HG02973 (cell line): ENCODE results near the gene ZNF576.
"Not testable (repeated sequence)": the region's sequence is repeated elsewhere in the genome, so short reads cannot be mapped to it uniquely, and the experiment has no call there.

ENCODE experiments used
- ATAC-seq: cut with Tn5 transposase; IDR thresholded peaks from one replicate; pipeline ENCODE4 v1.9.1; 2021; ENCODE audit warnings: moderate library complexity; ENCODE audit not compliant: unreplicated experiment

Gene ZNF576

DNA sequence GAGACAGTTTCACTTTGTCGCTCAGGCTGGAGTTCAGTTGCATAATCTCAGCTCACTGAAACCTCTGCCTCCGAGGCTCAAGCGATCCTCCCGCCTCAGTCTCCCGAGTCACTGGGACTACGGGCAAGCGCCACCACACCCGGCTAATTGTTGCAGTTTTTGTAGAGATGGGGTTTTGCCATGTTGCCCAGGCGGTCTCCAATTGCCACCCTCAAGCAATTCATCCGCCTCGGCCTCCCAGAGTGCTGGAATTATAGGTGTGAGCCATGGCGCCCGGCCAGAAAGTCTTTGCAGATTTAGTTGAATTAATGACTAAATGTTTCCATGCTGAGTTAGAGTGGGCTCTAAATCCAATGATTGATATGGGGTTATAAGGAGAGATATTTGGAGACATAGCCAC is 47.8 kb downstream of the ZNF576 start:
- no peak for ATAC-seq

DNA sequence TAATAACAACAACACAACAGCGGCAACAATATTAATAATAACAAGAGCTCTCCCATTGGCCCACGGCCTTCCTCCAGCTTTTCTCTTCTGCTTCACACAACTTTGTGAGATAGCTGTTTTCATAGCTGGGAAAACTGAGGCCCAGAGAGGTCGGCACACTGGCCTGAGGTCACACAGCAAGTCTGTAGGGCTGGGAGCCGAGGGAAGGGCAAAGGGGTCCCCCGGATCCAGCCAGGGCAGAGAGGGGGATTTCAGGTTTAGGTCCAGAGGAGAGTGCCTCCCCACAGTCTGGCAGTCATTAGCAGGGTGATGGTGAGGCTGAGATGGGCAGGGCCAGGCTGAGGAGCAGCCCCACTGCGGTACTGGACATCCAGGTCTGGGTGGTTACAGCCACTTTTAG is 52.2 kb downstream of the ZNF576 start:
- no peak for ATAC-seq

DNA sequence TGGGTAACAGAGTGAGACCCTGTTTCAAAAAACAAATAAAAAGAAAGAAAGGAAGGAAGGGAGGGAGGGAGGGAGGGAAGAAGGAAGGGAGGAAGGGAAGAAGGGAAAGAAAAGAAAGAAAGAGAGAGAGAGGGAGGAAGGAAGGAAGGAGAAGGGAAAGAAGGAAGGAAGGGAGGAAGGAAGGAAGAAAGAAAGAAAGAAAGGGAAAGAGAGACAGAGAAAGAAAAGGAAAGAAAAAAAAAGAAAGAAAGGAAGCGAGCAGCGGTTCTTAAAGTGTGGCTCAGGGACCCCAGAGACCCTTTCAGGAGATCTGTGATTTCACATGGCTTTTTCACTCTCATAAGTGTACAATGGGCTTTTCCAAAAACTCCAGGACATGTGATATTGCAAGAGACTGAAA is 53.1 kb downstream of the ZNF576 start:
- no peak for ATAC-seq

DNA sequence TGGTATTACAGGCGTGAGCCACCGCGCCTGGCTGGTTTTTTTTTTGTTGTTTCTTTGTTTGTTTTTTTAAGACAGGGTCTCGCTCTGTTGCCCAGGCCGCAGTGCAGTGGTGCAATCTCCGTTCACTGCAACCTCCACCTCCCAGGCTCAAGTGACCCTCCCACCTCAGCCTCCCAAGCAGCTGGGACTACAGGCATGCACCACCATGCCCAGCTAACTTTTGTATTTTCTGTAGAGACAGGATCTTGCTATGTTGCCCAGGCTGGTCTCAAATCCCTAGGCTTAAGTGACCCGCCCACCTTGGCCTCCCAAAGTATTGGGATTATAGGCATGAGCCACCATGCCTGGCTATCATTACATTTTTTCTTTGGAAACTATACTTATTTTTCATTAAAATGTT is 53.9 kb downstream of the ZNF576 start:
- ATAC-seq, result not testable (repeated sequence)
